ENCODE measurements around the gene SAMD4A.

Gene SAMD4A

GRCh38 chr14:54773171-54774006, 206.5 kb downstream of the SAMD4A start:
- no peak overlapping the region for H3K4me3 ChIP-seq (replicated peaks; ENCODE audit: insufficient read depth, low read length)
- TF ChIP-seq, protein P1, sequence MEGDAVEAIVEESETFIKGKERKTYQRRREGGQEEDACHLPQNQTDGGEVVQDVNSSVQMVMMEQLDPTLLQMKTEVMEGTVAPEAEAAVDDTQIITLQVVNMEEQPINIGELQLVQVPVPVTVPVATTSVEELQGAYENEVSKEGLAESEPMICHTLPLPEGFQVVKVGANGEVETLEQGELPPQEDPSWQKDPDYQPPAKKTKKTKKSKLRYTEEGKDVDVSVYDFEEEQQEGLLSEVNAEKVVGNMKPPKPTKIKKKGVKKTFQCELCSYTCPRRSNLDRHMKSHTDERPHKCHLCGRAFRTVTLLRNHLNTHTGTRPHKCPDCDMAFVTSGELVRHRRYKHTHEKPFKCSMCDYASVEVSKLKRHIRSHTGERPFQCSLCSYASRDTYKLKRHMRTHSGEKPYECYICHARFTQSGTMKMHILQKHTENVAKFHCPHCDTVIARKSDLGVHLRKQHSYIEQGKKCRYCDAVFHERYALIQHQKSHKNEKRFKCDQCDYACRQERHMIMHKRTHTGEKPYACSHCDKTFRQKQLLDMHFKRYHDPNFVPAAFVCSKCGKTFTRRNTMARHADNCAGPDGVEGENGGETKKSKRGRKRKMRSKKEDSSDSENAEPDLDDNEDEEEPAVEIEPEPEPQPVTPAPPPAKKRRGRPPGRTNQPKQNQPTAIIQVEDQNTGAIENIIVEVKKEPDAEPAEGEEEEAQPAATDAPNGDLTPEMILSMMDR (IDR thresholded peaks at IDR 0.05; ENCODE audit: insufficient read depth, low read length), result peak; percentile 14
- TF ChIP-seq POLR2AphosphoS5 (IDR thresholded peaks at IDR 0.05; ENCODE audit: low read depth), result no peak
- DNase-seq (ENCODE audit: low read depth in 1 of 2, low spot score in 1 of 2), result peak; percentile 21 to 64
- H3K27me3 ChIP-seq (ENCODE audit: insufficient read depth, poor library complexity, severe bottlenecking), result no peaks in the 10 kb centered on the region
- H3K27ac ChIP-seq (replicated peaks), result no peak overlapping the region

DNA sequence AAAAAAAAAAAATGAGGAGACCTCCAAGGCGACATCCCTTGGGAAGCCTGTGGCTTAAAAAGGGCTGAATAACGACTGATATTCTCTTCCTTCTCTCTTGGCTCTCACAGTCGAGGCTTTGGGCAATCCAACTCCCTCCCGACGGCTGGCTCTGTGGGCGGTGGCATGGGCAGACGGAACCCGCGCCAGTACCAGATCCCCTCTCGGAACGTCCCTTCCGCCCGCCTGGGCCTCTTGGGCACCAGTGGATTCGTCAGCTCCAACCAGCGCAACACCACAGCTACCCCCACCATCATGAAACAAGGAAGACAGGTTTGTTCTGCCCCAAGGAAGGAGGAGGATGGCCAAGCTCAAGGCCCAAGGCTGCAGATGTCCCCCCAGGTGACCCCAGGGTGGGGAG, 207.9 kb downstream of the SAMD4A start:
- H3K27ac ChIP-seq (replicated peaks), result no peak overlapping the region
- no peaks in the 10 kb centered on the region for H3K27me3 ChIP-seq (ENCODE audit: insufficient read depth, poor library complexity, severe bottlenecking)
- no peak for DNase-seq (ENCODE audit: low read depth in 1 of 2, low spot score in 1 of 2)
- H3K4me3 ChIP-seq (replicated peaks; ENCODE audit: insufficient read depth, low read length), result no peak overlapping the region
- TF ChIP-seq, protein P2, sequence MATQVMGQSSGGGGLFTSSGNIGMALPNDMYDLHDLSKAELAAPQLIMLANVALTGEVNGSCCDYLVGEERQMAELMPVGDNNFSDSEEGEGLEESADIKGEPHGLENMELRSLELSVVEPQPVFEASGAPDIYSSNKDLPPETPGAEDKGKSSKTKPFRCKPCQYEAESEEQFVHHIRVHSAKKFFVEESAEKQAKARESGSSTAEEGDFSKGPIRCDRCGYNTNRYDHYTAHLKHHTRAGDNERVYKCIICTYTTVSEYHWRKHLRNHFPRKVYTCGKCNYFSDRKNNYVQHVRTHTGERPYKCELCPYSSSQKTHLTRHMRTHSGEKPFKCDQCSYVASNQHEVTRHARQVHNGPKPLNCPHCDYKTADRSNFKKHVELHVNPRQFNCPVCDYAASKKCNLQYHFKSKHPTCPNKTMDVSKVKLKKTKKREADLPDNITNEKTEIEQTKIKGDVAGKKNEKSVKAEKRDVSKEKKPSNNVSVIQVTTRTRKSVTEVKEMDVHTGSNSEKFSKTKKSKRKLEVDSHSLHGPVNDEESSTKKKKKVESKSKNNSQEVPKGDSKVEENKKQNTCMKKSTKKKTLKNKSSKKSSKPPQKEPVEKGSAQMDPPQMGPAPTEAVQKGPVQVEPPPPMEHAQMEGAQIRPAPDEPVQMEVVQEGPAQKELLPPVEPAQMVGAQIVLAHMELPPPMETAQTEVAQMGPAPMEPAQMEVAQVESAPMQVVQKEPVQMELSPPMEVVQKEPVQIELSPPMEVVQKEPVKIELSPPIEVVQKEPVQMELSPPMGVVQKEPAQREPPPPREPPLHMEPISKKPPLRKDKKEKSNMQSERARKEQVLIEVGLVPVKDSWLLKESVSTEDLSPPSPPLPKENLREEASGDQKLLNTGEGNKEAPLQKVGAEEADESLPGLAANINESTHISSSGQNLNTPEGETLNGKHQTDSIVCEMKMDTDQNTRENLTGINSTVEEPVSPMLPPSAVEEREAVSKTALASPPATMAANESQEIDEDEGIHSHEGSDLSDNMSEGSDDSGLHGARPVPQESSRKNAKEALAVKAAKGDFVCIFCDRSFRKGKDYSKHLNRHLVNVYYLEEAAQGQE (IDR thresholded peaks at IDR 0.05; ENCODE audit: insufficient replicate concordance, low read depth), result no peak
- TF ChIP-seq POLR2AphosphoS5 (IDR thresholded peaks at IDR 0.05; ENCODE audit: low read depth) (no peak), SPI1 (IDR thresholded peaks at IDR 0.05; ENCODE audit: borderline replicate concordance, low read depth) (no peak), GABPA (IDR thresholded peaks at IDR 0.05; ENCODE audit: low read depth) (no peak)
- TF ChIP-seq, protein P1 (IDR thresholded peaks at IDR 0.05; ENCODE audit: insufficient read depth, low read length), result no peak

DNA sequence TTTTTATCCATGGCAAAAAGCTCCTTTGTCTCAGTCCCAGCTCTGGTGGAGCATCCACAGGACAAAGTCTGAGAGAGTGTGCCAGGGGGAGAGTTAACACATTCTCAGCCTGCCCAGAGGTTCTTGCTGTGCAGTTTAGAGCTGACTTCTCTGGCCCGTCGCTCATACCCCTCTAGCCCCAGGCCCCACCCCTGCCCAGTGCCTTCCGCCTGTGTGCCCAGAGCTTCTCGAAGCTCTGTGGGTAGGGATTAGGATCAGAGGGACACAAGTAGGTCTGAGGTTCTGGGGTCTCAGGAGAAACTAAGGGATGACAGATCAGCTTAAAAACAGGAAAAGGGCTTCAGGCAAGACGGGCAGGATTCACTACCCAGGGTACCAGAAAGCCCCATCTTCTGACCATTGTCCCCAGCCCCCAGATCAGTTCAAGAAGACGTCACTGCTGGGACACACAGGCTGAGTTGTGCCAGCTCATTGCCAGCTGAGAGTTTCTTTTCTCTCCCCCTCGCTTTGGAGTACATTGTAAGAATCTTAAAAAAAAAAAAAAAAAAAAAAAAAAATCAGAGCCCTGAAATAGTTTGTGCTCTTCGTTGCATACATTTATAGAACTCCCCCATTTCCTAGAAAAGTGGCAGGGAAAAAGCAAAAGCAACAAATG, 208.7 kb downstream of the SAMD4A start:
- DNase-seq (ENCODE audit: low read depth in 1 of 2, low spot score in 1 of 2), result no peak
- TF ChIP-seq, protein P1 (IDR thresholded peaks at IDR 0.05; ENCODE audit: insufficient read depth, low read length), result no peak
- TF ChIP-seq GABPA (IDR thresholded peaks at IDR 0.05; ENCODE audit: low read depth) (no peak), POLR2AphosphoS5 (IDR thresholded peaks at IDR 0.05; ENCODE audit: low read depth) (no peak), SPI1 (IDR thresholded peaks at IDR 0.05; ENCODE audit: borderline replicate concordance, low read depth) (no peak)
- TF ChIP-seq, protein P2 (IDR thresholded peaks at IDR 0.05; ENCODE audit: insufficient replicate concordance, low read depth), result no peak
- H3K27me3 ChIP-seq (ENCODE audit: insufficient read depth, poor library complexity, severe bottlenecking), result no peaks in the 10 kb centered on the region
- no peak overlapping the region for H3K27ac ChIP-seq (replicated peaks)
- H3K4me3 ChIP-seq (replicated peaks; ENCODE audit: insufficient read depth, low read length), result no peak overlapping the region

Measured in HL-60 (cell line).